Pancreas (tissue), 10 donors: Measurements from ENCODE around the gene ENKD1. TPM values are rescaled to one million over a fixed set of nuclear protein-coding genes. Genes with fewer than 3 reads are reported as not detected.
"Not testable (repeated sequence)": the region's sequence is repeated elsewhere in the genome, so short reads cannot be mapped to it uniquely, and the experiment has no call there.

ENCODE experiments used
- ATAC-seq, 4 donors: fragments of 200-7000 bp; cut with Tn5 transposase; one replicate each; pipeline versions ENCODE4 v1.8.0 to v1.9.1; 2020; ENCODE audit warnings: mild to moderate bottlenecking in 4 of 4, moderate library complexity in 4 of 4
- DNase-seq, 6 donors: peaks; one replicate each; pipeline ENCODE4 v3.0.0-alpha.2; 2020
- FAIRE-seq: peaks from 2 replicates; lab custom pipeline; 2012; peaks lifted over from hg19 to GRCh38; lab: Jason Lieb, UNC
- H3K27ac ChIP-seq, 4 donors: fragments of 200-600 bp; sonication (generic); 1 replicate in 3 of 4; 2 replicates in 1 of 4; pipeline versions ENCODE4 v1.5.0 to v1.8.0; 2020
- H3K27me3 ChIP-seq, 4 donors: fragments of 200-600 bp; one replicate each; pipeline ENCODE4 v1.8.0; 2021
- H3K36me3 ChIP-seq, 3 donors: fragments of 200-600 bp; sonication (generic) in 1 of 3; one replicate each; pipeline versions ENCODE4 v1.5.0 to v1.8.0; 2020 to 2021
- H3K4me1 ChIP-seq, 3 donors: fragments of 200-600 bp; one replicate each; pipeline ENCODE4 v1.8.0; 2021
- H3K4me3 ChIP-seq, 4 donors: fragments of 200-600 bp; sonication (generic) in 2 of 4; one replicate each; pipeline versions ENCODE4 v1.5.0 to v1.8.0; 2020 to 2021
- H3K9me3 ChIP-seq, 4 donors: fragments of 200-600 bp; one replicate each; pipeline ENCODE4 v1.8.0; 2021
- WGBS, 2 donors: extraction: QIAGEN DNeasy Blood & Tissue Kit; methylation state at CpG; one replicate each; pipeline ENCODE4 v1.1.7; 2013; 5-methylcytosine and 5-hydroxymethylcytosine counted together
- intact Hi-C, 3 donors: fragments of 100-400 bp; cut with DNase I; formaldehyde crosslinking; loops; one replicate each; pipeline versions ENCODE4 v1.11.1 to v1.14.2; 2022
- polyA plus RNA-seq, 2 donors: library from polyadenylated mRNA; stranded (reverse); fragments of 200-250 nt; gene quantifications; one replicate each; pipeline ENCODE4 v1.2.3, GENCODE V29; 2013
- total RNA-seq, 6 donors: library from RNA; stranded (reverse); fragmentation: NEBNext Ultra II Directional in 4 of 6; extraction: Animal tissue kit (Norgen Biotek cat#: 25700) in 4 of 6; gene quantifications; one replicate each; pipeline versions ENCODE4 v1.2.1 to v1.2.4, GENCODE V29; 2021 to 2023
- TF ChIP-seq, protein P1 (sequence below), 4 donors: fragments of 200-600 bp; sonication (generic) in 3 of 4; IDR thresholded peaks; one replicate each; pipeline versions ENCODE4 v1.5.0 to v1.8.0; 2021; ENCODE audit warnings: antibody characterized with exemption in 4 of 4
- donor health status: healthy with polysubstance abuse.
- donor health status: DM: no; HTN: no; CAD: no; lungs with moderate emphysema.
- donor health status: DM: no; HTN: no; CAD: no.
- donor health status: control.
- donor health status: control.
- donor health status: Bipolar disorder and iron deficiency.
- donor health status: DM: yes; HTN: yes; CAD: no.
- donor health status: DM: no; HTN: no; CAD: no.
- donor health status: DM: no; HTN: no; CAD: no.
- donor health status: DM: yes; HTN: yes; CAD: no.

ENKD1 gene
- total and polyA plus RNA-seq, 8 donors: 24.3 to 171 (median 47.5) TPM

GRCh38 chr16:67697422-67698185 lies 31.1 kb upstream of the ENKD1 start:
- FAIRE-seq (no peak), ATAC-seq (no peak), DNase-seq (no peak)
- Histone ChIP-seq H3K36me3 (no peaks in the 10 kb centered on the region), H3K27ac (no peak overlapping the region), H3K9me3 (no peaks in the 10 kb centered on the region), H3K4me3 (no peak overlapping the region), H3K4me1 (no peaks in the 10 kb centered on the region), H3K27me3 (no peaks in the 10 kb centered on the region)
- TF ChIP-seq, protein P1, sequence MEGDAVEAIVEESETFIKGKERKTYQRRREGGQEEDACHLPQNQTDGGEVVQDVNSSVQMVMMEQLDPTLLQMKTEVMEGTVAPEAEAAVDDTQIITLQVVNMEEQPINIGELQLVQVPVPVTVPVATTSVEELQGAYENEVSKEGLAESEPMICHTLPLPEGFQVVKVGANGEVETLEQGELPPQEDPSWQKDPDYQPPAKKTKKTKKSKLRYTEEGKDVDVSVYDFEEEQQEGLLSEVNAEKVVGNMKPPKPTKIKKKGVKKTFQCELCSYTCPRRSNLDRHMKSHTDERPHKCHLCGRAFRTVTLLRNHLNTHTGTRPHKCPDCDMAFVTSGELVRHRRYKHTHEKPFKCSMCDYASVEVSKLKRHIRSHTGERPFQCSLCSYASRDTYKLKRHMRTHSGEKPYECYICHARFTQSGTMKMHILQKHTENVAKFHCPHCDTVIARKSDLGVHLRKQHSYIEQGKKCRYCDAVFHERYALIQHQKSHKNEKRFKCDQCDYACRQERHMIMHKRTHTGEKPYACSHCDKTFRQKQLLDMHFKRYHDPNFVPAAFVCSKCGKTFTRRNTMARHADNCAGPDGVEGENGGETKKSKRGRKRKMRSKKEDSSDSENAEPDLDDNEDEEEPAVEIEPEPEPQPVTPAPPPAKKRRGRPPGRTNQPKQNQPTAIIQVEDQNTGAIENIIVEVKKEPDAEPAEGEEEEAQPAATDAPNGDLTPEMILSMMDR (IDR thresholded peaks at IDR 0.05): no peak
- 80 to 87% methylated on average over 4 of the region's 4 CpGs for WGBS, 2 donors
- intact Hi-C loops: no loop called here

GRCh38 chr16:67694611-67695010 lies 28.1 kb upstream of the ENKD1 start:
- TF ChIP-seq, protein P1 (IDR thresholded peaks at IDR 0.05): no peak
- Histone ChIP-seq H3K9me3 (no peaks in the 10 kb centered on the region), H3K36me3 (no peaks in the 10 kb centered on the region), H3K27ac (no peak overlapping the region), H3K27me3 (no peaks in the 10 kb centered on the region), H3K4me1 (no peaks in the 10 kb centered on the region), H3K4me3 (no peak overlapping the region)
- no peak for DNase-seq
- WGBS, 2 donors: 62 to 63% methylated on average over 2 of the region's 2 CpGs
- intact Hi-C loops: no loop called here
- no peak for ATAC-seq
- no peak for FAIRE-seq

- H3K36me3 ChIP-seq, FAIRE-seq, H3K4me3 ChIP-seq, H3K27ac ChIP-seq, DNase-seq, H3K4me1 ChIP-seq, intact Hi-C loops, ATAC-seq, H3K27me3 ChIP-seq, H3K9me3 ChIP-seq: not testable (repeated sequence)
- WGBS, 2 donors: 93 to 97% methylated on average over 8 of the region's 8 CpGs
Measured at GRCh38 chr16:67693517-67694285, 27.2 kb upstream of the ENKD1 start.

GRCh38 chr16:67685388-67686112 lies 19.0 kb upstream of the ENKD1 start:
- FAIRE-seq (no peak), DNase-seq (no peak), ATAC-seq (no peak)
- Histone ChIP-seq H3K27ac (no peak overlapping the region), H3K9me3 (no peaks in the 10 kb centered on the region), H3K4me3 (no peak overlapping the region), H3K27me3 (no peaks in the 10 kb centered on the region), H3K36me3 (no peaks in the 10 kb centered on the region), H3K4me1 (no peaks in the 10 kb centered on the region)
- WGBS, 2 donors: 87 to 90% methylated on average over 17 of the region's 17 CpGs
- TF ChIP-seq, protein P1 (IDR thresholded peaks at IDR 0.05): no peak
- intact Hi-C loops: no loop called here

DNA sequence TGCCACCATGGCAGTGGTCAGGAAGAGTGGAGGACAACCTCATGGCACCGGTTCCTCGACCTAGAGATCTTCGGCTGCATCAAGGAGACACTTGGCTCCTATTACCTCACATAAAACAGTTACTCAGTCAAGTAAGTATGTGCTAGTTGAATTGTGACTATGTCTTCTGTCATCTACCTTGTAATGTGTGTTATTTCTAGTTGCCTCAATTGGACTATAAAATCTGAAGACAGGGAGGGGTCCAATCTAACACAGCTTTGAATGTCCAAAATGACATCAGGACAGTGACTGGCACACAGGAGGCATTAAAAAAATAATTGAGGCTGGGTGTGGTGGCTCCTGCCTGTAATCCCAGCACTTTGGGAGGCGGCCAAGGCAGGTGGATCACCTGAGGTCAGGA lies 17.2 kb upstream of the ENKD1 start:
- FAIRE-seq: no peak
- H3K27ac ChIP-seq: no peak overlapping the region
- intact Hi-C loops: no loop called here

More for the DNA sequence above, 17.2 kb upstream of the ENKD1 start:
- 96% methylated on average over 4 of the region's 4 CpGs for WGBS, 2 donors
- no peaks in the 10 kb centered on the region for H3K27me3 ChIP-seq
- TF ChIP-seq, protein P1 (IDR thresholded peaks at IDR 0.05): no peak
- H3K9me3 ChIP-seq: no peaks in the 10 kb centered on the region
- no peaks in the 10 kb centered on the region for H3K4me1 ChIP-seq
- DNase-seq (no peak), ATAC-seq (no peak)
- no peak overlapping the region for H3K4me3 ChIP-seq
- no peaks in the 10 kb centered on the region for H3K36me3 ChIP-seq
